Heart left ventricle (tissue), 13 donors: ENCODE results near the gene TDRD7.

Source experiments
- POLR2A ChIP-seq, 2 donors: fragments of 450-650 bp; IDR thresholded peaks; one replicate each; pipeline ENCODE4 v1.6.1; 2017; ENCODE audit warnings: antibody characterized with exemption in 2 of 2, mild to moderate bottlenecking in 2 of 2, moderate library complexity in 2 of 2
- TF ChIP-seq, protein P1 (sequence below), 12 donors: fragments of 200-600 bp; sonication (generic) in 4 of 12; IDR thresholded peaks; one replicate each; pipeline versions ENCODE4 v1.5.0 to v1.8.0; 2018 to 2022; ENCODE audit warnings: antibody characterized with exemption in 12 of 12, mild to moderate bottlenecking in 5 of 12
- donor health status: ischemic (EF 13 %, LVEDD 7.1; RV severe dilation, severe dysfunction).
- donor health status: DM: no; HTN: yes; CAD: no.
- donor health status: DM: no; HTN: no; CAD: no.
- donor health status: ischemic (EF 25% LVEDD 6.9; RV normal size, moderate dysfunction).
- donor health status: ischemic (EF 25% LVEDD 5.7; RV mildly dilated, moderate dysfunction).
- donor health status: ischemic (EF 35%, LVEDD 5.7; RV mildly dilated, moderate dysfunction).
- donor health status: nonischemic (EF 11% LVEDD 7.7; RV severe dilation, severe dysfunction).
- donor health status: DM: yes; HTN: yes; CAD: no.
- donor health status: PGD.
- donor health status: ischemic (EF 29% LVEDD 5.4; RV normal size, mild dysfunction).
- donor health status: nonischemic (EF 23%, LVEDD 6.1; RV moderate dilation, normal function).

- TF ChIP-seq, protein P1, sequence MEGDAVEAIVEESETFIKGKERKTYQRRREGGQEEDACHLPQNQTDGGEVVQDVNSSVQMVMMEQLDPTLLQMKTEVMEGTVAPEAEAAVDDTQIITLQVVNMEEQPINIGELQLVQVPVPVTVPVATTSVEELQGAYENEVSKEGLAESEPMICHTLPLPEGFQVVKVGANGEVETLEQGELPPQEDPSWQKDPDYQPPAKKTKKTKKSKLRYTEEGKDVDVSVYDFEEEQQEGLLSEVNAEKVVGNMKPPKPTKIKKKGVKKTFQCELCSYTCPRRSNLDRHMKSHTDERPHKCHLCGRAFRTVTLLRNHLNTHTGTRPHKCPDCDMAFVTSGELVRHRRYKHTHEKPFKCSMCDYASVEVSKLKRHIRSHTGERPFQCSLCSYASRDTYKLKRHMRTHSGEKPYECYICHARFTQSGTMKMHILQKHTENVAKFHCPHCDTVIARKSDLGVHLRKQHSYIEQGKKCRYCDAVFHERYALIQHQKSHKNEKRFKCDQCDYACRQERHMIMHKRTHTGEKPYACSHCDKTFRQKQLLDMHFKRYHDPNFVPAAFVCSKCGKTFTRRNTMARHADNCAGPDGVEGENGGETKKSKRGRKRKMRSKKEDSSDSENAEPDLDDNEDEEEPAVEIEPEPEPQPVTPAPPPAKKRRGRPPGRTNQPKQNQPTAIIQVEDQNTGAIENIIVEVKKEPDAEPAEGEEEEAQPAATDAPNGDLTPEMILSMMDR (IDR thresholded peaks at IDR 0.05): no peak
- TF ChIP-seq POLR2A (IDR thresholded peaks at IDR 0.05): no peak
Measured at GRCh38 chr9:97364769-97365490, 47.0 kb upstream of the TDRD7 start.
